WTC11 (cell line): Measurements from ENCODE around the gene IFT20. TPM values are rescaled to one million over a fixed set of nuclear protein-coding genes. Genes with fewer than 3 reads are reported as not detected.

ENCODE experiments used
- ATAC-seq: fragments of 200-7000 bp; cut with Tn5 transposase; 2 replicates; pipeline ENCODE4 v1.10.0; 2021; ENCODE audit warnings: mild to moderate bottlenecking, moderate library complexity
- CTCF ChIA-PET: fragments of 300-600 bp; sonication (Branson Sonifier 250); formaldehyde crosslinking; loops from one replicate; lab custom pipeline; 2021; ENCODE audit warnings: antibody characterized with exemption; lab: Charles Lee
- POLR2A ChIA-PET: fragments of 350-600 bp; sonication (Branson Sonifier 250); formaldehyde crosslinking; loops from one replicate; lab custom pipeline; 2021; ENCODE audit warnings: antibody characterized with exemption; lab: Charles Lee
- DNase-seq: peaks from one replicate; pipeline ENCODE4 v3.0.0; 2021; ENCODE audit warnings: low spot score
- H3K27ac Mint-ChIP-seq: 2 replicates; pipeline ENCODE4 v1.8.0; 2021; ENCODE audit warnings: mixed read lengths
- H3K27me3 Mint-ChIP-seq: 2 replicates; pipeline ENCODE4 v1.8.0; 2021; ENCODE audit warnings: low read depth, mild to moderate bottlenecking, moderate library complexity, mixed read lengths
- H3K36me3 Mint-ChIP-seq: 2 replicates; pipeline ENCODE4 v1.8.0; 2021; ENCODE audit warnings: mixed read lengths
- H3K4me1 Mint-ChIP-seq: 2 replicates; pipeline ENCODE4 v1.8.0; 2022; ENCODE audit warnings: mixed read lengths
- H3K4me3 Mint-ChIP-seq: 2 replicates; pipeline ENCODE4 v1.8.0; 2021; ENCODE audit warnings: mild to moderate bottlenecking, moderate library complexity, mixed read lengths
- H3K9me3 Mint-ChIP-seq: 2 replicates; pipeline ENCODE4 v1.8.0; 2021; ENCODE audit warnings: mixed read lengths
- ATF1 ChIP-seq: sonication (generic); formaldehyde crosslinking; IDR thresholded peaks from 2 replicates; pipeline ENCODE4 v1.8.1; 2023; ENCODE audit warnings: mild to moderate bottlenecking, moderate library complexity, missing genetic modification reagents
- CBFB ChIP-seq: sonication (generic); formaldehyde crosslinking; IDR thresholded peaks from 2 replicates; pipeline ENCODE4 v1.8.1; 2022; ENCODE audit warnings: mild to moderate bottlenecking, low read depth, missing genetic modification reagents
- ELF4 ChIP-seq: sonication (generic); formaldehyde crosslinking; IDR thresholded peaks from 2 replicates; pipeline ENCODE4 v1.8.1; 2022; ENCODE audit warnings: low read depth, mild to moderate bottlenecking, moderate library complexity, missing genetic modification reagents
- FOXJ3 ChIP-seq: sonication (generic); formaldehyde crosslinking; IDR thresholded peaks from 2 replicates; pipeline ENCODE4 v1.9.0; 2021; ENCODE audit warnings: missing genetic modification reagents, mild to moderate bottlenecking, borderline replicate concordance
- FOXP1 ChIP-seq: sonication (generic); formaldehyde crosslinking; IDR thresholded peaks from 2 replicates; pipeline ENCODE4 v1.8.0; 2022; ENCODE audit warnings: missing genetic modification reagents, mild to moderate bottlenecking, moderate library complexity, borderline replicate concordance
- GTF2I ChIP-seq: fragments of 250-450 bp; sonication (Bioruptor Pico); conservative IDR thresholded peaks from 2 replicates; pipeline ENCODE4 v1.4.0; 2021; ENCODE audit warnings: mild to moderate bottlenecking
- IRF2 ChIP-seq: sonication (generic); formaldehyde crosslinking; IDR thresholded peaks from 2 replicates; pipeline ENCODE4 v1.8.0; 2022; ENCODE audit warnings: low read depth, missing genetic modification reagents, borderline replicate concordance
- NFE2L1 ChIP-seq: sonication (generic); formaldehyde crosslinking; IDR thresholded peaks from 2 replicates; pipeline ENCODE4 v1.8.1; 2023; ENCODE audit warnings: missing genetic modification reagents
- TEAD1 ChIP-seq: sonication (generic); formaldehyde crosslinking; IDR thresholded peaks from 2 replicates; pipeline ENCODE4 v1.8.0; 2022; ENCODE audit warnings: mild to moderate bottlenecking, missing genetic modification reagents
- ZNF232 ChIP-seq: sonication (generic); formaldehyde crosslinking; IDR thresholded peaks from 2 replicates; pipeline ENCODE4 v1.8.0; 2022; ENCODE audit warnings: mild to moderate bottlenecking, missing genetic modification reagents
- total RNA-seq: library from RNA; stranded (reverse); gene quantifications from 3 replicates; pipeline ENCODE4 v1.2.3, GENCODE V29; 2021
- TF ChIP-seq, protein P1 (sequence below): sonication (generic); formaldehyde crosslinking; IDR thresholded peaks from 2 replicates; pipeline ENCODE4 v1.8.1; 2023; ENCODE audit warnings: mild to moderate bottlenecking, missing genetic modification reagents
- TF ChIP-seq, protein P2 (sequence below): sonication (generic); formaldehyde crosslinking; IDR thresholded peaks from 2 replicates; pipeline ENCODE4 v1.8.0; 2022; ENCODE audit warnings: mild to moderate bottlenecking, missing genetic modification reagents
- TF ChIP-seq, protein P3 (sequence below): sonication (generic); formaldehyde crosslinking; conservative IDR thresholded peaks from 2 replicates; pipeline ENCODE4 v1.8.1; 2022; ENCODE audit warnings: mild to moderate bottlenecking, missing genetic modification reagents
- TF ChIP-seq, protein P4 (sequence below): fragments of 250-450 bp; sonication (Bioruptor Pico); IDR thresholded peaks from 2 replicates; pipeline ENCODE4 v1.9.0; 2021; ENCODE audit warnings: moderate library complexity, mild to moderate bottlenecking, inconsistent platforms, borderline replicate concordance
- TF ChIP-seq, protein P5 (sequence below): sonication (generic); formaldehyde crosslinking; IDR thresholded peaks from 2 replicates; pipeline ENCODE4 v1.8.0; 2023; ENCODE audit warnings: missing genetic modification reagents, mild to moderate bottlenecking, borderline replicate concordance
- TF ChIP-seq, protein P6 (sequence below): sonication (generic); formaldehyde crosslinking; IDR thresholded peaks from 2 replicates; pipeline ENCODE4 v1.8.1; 2022; ENCODE audit warnings: mild to moderate bottlenecking, moderate library complexity, missing genetic modification reagents
- TF ChIP-seq, protein P7 (sequence below): sonication (generic); formaldehyde crosslinking; IDR thresholded peaks from 2 replicates; pipeline ENCODE4 v1.8.0; 2023; ENCODE audit warnings: missing genetic modification reagents
- TF ChIP-seq, protein P8 (sequence below): fragments of 250-450 bp; sonication (Bioruptor Pico); IDR thresholded peaks from 2 replicates; pipeline ENCODE4 v1.9.0; 2021; ENCODE audit warnings: mild to moderate bottlenecking
- TF ChIP-seq, protein P9 (sequence below): fragments of 250-450 bp; sonication (Bioruptor Pico); IDR thresholded peaks from 2 replicates; pipeline ENCODE4 v2.1.2; 2022; ENCODE audit warnings: mild to moderate bottlenecking, moderate library complexity

IFT20 gene
- total RNA-seq, 1 experiment from 2014 or later: 17.6 TPM

DNA sequence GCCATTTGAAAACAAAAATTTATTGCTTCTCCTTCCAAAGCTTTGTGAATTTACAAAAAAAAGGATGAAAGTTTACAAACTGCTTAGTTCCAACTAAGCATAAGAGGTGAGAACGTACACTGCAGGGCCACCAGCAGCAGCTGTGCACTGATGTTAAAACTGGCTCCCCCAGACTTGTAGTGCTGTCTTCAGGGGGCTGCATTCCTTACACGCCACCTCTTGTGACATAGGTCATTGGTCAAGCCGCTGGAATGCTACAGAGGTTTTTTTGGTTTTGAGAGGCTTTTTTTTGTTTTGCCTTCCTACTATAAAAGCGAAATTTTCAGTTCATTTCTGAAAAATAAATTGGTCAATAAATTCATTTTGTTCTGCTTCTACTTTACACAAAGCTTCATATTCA is 6.9 kb downstream of the IFT20 start:
- POLR2A ChIA-PET: no interaction called here
- no peak for DNase-seq
- Mint-ChIP-seq H3K27me3 (no peaks in the 10 kb centered on the region), H3K9me3 (no peaks in the 10 kb centered on the region), H3K27ac (peak overlapping the region; percentile 72; the same call in 1 of the 2 replicates), H3K36me3 (peaks cover 37% of the 10 kb centered on the region), H3K4me1 (no peaks in the 10 kb centered on the region), H3K4me3 (no peak overlapping the region)
- no peak for ATAC-seq
- TF ChIP-seq, protein P1, sequence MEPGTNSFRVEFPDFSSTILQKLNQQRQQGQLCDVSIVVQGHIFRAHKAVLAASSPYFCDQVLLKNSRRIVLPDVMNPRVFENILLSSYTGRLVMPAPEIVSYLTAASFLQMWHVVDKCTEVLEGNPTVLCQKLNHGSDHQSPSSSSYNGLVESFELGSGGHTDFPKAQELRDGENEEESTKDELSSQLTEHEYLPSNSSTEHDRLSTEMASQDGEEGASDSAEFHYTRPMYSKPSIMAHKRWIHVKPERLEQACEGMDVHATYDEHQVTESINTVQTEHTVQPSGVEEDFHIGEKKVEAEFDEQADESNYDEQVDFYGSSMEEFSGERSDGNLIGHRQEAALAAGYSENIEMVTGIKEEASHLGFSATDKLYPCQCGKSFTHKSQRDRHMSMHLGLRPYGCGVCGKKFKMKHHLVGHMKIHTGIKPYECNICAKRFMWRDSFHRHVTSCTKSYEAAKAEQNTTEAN (CRISPR knock-in tag): no peak
- TF ChIP-seq, protein P2, sequence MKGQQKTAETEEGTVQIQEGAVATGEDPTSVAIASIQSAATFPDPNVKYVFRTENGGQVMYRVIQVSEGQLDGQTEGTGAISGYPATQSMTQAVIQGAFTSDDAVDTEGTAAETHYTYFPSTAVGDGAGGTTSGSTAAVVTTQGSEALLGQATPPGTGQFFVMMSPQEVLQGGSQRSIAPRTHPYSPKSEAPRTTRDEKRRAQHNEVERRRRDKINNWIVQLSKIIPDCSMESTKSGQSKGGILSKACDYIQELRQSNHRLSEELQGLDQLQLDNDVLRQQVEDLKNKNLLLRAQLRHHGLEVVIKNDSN (CRISPR knock-in tag): no peak
- TF ChIP-seq, protein P3, sequence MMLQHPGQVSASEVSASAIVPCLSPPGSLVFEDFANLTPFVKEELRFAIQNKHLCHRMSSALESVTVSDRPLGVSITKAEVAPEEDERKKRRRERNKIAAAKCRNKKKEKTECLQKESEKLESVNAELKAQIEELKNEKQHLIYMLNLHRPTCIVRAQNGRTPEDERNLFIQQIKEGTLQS (CRISPR knock-in tag): no peak
- TF ChIP-seq TEAD1 (CRISPR knock-in tag) (no peak), ZNF232 (CRISPR knock-in tag) (no peak), FOXJ3 (no peak), ELF4 (no peak), IRF2 (CRISPR knock-in tag) (no peak), FOXP1 (CRISPR knock-in tag) (no peak)
- TF ChIP-seq, protein P4, sequence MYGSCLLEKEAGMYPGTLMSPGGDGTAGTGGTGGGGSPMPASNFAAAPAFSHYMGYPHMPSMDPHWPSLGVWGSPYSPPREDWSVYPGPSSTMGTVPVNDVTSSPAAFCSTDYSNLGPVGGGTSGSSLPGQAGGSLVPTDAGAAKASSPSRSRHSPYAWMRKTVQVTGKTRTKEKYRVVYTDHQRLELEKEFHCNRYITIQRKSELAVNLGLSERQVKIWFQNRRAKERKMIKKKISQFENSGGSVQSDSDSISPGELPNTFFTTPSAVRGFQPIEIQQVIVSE (CRISPR knock-in tag): no peak
- TF ChIP-seq, protein P5, sequence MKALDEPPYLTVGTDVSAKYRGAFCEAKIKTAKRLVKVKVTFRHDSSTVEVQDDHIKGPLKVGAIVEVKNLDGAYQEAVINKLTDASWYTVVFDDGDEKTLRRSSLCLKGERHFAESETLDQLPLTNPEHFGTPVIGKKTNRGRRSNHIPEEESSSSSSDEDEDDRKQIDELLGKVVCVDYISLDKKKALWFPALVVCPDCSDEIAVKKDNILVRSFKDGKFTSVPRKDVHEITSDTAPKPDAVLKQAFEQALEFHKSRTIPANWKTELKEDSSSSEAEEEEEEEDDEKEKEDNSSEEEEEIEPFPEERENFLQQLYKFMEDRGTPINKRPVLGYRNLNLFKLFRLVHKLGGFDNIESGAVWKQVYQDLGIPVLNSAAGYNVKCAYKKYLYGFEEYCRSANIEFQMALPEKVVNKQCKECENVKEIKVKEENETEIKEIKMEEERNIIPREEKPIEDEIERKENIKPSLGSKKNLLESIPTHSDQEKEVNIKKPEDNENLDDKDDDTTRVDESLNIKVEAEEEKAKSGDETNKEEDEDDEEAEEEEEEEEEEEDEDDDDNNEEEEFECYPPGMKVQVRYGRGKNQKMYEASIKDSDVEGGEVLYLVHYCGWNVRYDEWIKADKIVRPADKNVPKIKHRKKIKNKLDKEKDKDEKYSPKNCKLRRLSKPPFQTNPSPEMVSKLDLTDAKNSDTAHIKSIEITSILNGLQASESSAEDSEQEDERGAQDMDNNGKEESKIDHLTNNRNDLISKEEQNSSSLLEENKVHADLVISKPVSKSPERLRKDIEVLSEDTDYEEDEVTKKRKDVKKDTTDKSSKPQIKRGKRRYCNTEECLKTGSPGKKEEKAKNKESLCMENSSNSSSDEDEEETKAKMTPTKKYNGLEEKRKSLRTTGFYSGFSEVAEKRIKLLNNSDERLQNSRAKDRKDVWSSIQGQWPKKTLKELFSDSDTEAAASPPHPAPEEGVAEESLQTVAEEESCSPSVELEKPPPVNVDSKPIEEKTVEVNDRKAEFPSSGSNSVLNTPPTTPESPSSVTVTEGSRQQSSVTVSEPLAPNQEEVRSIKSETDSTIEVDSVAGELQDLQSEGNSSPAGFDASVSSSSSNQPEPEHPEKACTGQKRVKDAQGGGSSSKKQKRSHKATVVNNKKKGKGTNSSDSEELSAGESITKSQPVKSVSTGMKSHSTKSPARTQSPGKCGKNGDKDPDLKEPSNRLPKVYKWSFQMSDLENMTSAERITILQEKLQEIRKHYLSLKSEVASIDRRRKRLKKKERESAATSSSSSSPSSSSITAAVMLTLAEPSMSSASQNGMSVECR: no peak
- TF ChIP-seq, protein P6, sequence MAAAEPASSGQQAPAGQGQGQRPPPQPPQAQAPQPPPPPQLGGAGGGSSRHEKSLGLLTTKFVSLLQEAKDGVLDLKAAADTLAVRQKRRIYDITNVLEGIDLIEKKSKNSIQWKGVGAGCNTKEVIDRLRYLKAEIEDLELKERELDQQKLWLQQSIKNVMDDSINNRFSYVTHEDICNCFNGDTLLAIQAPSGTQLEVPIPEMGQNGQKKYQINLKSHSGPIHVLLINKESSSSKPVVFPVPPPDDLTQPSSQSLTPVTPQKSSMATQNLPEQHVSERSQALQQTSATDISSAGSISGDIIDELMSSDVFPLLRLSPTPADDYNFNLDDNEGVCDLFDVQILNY (CRISPR knock-in tag): no peak
- CTCF ChIA-PET: no interaction called here

DNA sequence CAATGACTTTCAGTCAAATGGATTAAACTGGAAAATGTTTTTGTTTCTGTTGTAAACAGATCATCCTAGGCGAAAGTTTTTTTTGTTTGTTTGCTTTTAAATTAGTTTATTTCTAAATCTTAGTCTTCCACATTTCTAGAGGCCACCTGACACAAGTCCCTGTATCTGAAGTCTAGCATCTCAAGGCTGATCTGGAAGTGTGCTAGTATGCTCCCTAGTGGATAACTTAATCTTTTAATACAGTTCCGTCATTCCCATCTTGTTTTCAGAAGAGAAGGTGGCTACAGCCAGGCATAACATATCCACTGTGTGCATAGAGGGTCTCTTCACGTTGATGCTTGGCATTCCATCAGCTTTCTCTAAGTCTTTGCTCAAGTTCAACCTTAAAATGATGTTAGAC is 7.6 kb downstream of the IFT20 start:
- TF ChIP-seq, protein P3 (CRISPR knock-in tag): no peak
- TF ChIP-seq ATF1 (CRISPR knock-in tag) (no peak), NFE2L1 (no peak), FOXP1 (CRISPR knock-in tag) (no peak), FOXJ3 (no peak), GTF2I (CRISPR knock-in tag) (no peak), ZNF232 (CRISPR knock-in tag) (no peak), CBFB (CRISPR knock-in tag) (no peak)
- TF ChIP-seq, protein P7, sequence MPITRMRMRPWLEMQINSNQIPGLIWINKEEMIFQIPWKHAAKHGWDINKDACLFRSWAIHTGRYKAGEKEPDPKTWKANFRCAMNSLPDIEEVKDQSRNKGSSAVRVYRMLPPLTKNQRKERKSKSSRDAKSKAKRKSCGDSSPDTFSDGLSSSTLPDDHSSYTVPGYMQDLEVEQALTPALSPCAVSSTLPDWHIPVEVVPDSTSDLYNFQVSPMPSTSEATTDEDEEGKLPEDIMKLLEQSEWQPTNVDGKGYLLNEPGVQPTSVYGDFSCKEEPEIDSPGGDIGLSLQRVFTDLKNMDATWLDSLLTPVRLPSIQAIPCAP (CRISPR knock-in tag): no peak
- TF ChIP-seq, protein P8, sequence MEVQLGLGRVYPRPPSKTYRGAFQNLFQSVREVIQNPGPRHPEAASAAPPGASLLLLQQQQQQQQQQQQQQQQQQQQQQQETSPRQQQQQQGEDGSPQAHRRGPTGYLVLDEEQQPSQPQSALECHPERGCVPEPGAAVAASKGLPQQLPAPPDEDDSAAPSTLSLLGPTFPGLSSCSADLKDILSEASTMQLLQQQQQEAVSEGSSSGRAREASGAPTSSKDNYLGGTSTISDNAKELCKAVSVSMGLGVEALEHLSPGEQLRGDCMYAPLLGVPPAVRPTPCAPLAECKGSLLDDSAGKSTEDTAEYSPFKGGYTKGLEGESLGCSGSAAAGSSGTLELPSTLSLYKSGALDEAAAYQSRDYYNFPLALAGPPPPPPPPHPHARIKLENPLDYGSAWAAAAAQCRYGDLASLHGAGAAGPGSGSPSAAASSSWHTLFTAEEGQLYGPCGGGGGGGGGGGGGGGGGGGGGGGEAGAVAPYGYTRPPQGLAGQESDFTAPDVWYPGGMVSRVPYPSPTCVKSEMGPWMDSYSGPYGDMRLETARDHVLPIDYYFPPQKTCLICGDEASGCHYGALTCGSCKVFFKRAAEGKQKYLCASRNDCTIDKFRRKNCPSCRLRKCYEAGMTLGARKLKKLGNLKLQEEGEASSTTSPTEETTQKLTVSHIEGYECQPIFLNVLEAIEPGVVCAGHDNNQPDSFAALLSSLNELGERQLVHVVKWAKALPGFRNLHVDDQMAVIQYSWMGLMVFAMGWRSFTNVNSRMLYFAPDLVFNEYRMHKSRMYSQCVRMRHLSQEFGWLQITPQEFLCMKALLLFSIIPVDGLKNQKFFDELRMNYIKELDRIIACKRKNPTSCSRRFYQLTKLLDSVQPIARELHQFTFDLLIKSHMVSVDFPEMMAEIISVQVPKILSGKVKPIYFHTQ (CRISPR knock-in tag): no peak
- TF ChIP-seq, protein P4 (CRISPR knock-in tag): no peak
- TF ChIP-seq, protein P9, sequence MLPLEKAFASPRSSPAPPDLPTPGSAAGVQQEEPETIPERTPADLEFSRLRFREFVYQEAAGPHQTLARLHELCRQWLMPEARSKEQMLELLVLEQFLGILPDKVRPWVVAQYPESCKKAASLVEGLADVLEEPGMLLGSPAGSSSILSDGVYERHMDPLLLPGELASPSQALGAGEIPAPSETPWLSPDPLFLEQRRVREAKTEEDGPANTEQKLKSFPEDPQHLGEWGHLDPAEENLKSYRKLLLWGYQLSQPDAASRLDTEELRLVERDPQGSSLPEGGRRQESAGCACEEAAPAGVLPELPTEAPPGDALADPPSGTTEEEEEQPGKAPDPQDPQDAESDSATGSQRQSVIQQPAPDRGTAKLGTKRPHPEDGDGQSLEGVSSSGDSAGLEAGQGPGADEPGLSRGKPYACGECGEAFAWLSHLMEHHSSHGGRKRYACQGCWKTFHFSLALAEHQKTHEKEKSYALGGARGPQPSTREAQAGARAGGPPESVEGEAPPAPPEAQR (CRISPR knock-in tag): no peak

More for the DNA sequence above, 7.6 kb downstream of the IFT20 start:
- CTCF ChIA-PET: no interaction called here
- peak overlapping the region; percentile 72; the same call in 1 of the 2 replicates for H3K27ac Mint-ChIP-seq
- ATAC-seq (no peak), DNase-seq (no peak)
- POLR2A ChIA-PET: no interaction called here
- H3K4me1 Mint-ChIP-seq: peaks cover 4% of the 10 kb centered on the region
- H3K27me3 Mint-ChIP-seq: no peaks in the 10 kb centered on the region
- H3K9me3 Mint-ChIP-seq: no peaks in the 10 kb centered on the region
- H3K36me3 Mint-ChIP-seq: peaks cover 37% of the 10 kb centered on the region
- H3K4me3 Mint-ChIP-seq: no peak overlapping the region
